Measurements from ENCODE around the gene ADD3. TPM values are rescaled to one million over a fixed set of nuclear protein-coding genes. Genes with fewer than 3 reads are reported as not detected.

The ADD3 gene
- total and polyA plus RNA-seq, 8 donors: 31.9 to 83.3 (median 47.2) TPM

GRCh38 chr10:109961174-109962001 is 46.4 kb upstream of the ADD3 start:
- FAIRE-seq: no peak
- H3K27me3 ChIP-seq: no peaks in the 10 kb centered on the region
- 34 to 40% methylated on average over 5 of the region's 5 CpGs for WGBS, 2 donors
- no peaks in the 10 kb centered on the region for H3K9me3 ChIP-seq
- no peak for DNase-seq
- H3K4me1 ChIP-seq: peaks cover 25 to 51% (median 50%) of the 10 kb centered on the region in 3 donors
- H3K27ac ChIP-seq: peak overlapping the region in 3 of 4 donors; percentile 59 to 68 (median 60)
- TF ChIP-seq CTCF (IDR thresholded peaks at IDR 0.05): no peak
- no peaks in the 10 kb centered on the region for H3K36me3 ChIP-seq
- intact Hi-C loops (cut with DNase I): no loop called here
- no peak overlapping the region for H3K4me3 ChIP-seq
- ATAC-seq: peak in 1 of 4 donors; percentile 8

GRCh38 chr10:109962247-109962646 is 45.5 kb upstream of the ADD3 start:
- no peaks in the 10 kb centered on the region for H3K27me3 ChIP-seq
- no peak for TF ChIP-seq CTCF (IDR thresholded peaks at IDR 0.05)
- no peaks in the 10 kb centered on the region for H3K36me3 ChIP-seq
- ATAC-seq: no peak
- no peaks in the 10 kb centered on the region for H3K9me3 ChIP-seq
- no peak for DNase-seq
- 100% methylated on average over 1 of the region's 1 CpG for WGBS, 2 donors
- FAIRE-seq: no peak
- intact Hi-C loops (cut with DNase I): no loop called here
- peak overlapping the region in 2 of 4 donors; percentile 59 to 68 for H3K27ac ChIP-seq
- no peak overlapping the region for H3K4me3 ChIP-seq
- H3K4me1 ChIP-seq: peaks cover 27 to 54% (median 50%) of the 10 kb centered on the region in 3 donors

GRCh38 chr10:109963439-109963838 is 44.3 kb upstream of the ADD3 start:
- WGBS, 2 donors: 76 to 81% methylated on average over 5 of the region's 5 CpGs
- DNase-seq (no peak), ATAC-seq (no peak), FAIRE-seq (no peak)
- intact Hi-C loops (cut with DNase I): no loop called here
- H3K27ac ChIP-seq: no peak overlapping the region
- no peak overlapping the region for H3K4me3 ChIP-seq
- peaks cover 19 to 57% (median 44%) of the 10 kb centered on the region in 3 donors for H3K4me1 ChIP-seq
- no peaks in the 10 kb centered on the region for H3K9me3 ChIP-seq
- no peaks in the 10 kb centered on the region for H3K27me3 ChIP-seq
- H3K36me3 ChIP-seq: no peaks in the 10 kb centered on the region
- no peak for TF ChIP-seq CTCF (IDR thresholded peaks at IDR 0.05)

- no peaks in the 10 kb centered on the region for H3K9me3 ChIP-seq
- no peak for FAIRE-seq
- no peak for DNase-seq
- no peaks in the 10 kb centered on the region for H3K27me3 ChIP-seq
- no peaks in the 10 kb centered on the region for H3K36me3 ChIP-seq
- intact Hi-C loops (cut with DNase I): no loop called here
- WGBS, 2 donors: 93 to 95% methylated on average over 10 of the region's 10 CpGs
- no peak for ATAC-seq
- no peak for TF ChIP-seq CTCF (IDR thresholded peaks at IDR 0.05)
- H3K4me1 ChIP-seq: peaks cover 14 to 61% (median 37%) of the 10 kb centered on the region in 3 donors
- no peak overlapping the region for H3K4me3 ChIP-seq
- H3K27ac ChIP-seq: no peak overlapping the region
These were observed 43.5 kb upstream of the ADD3 start for GRCh38 chr10:109964318-109964717.

Measured in pancreas (tissue), 10 donors.